ENCODE measurements around the gene ZNF764.

Gene ZNF764

DNA sequence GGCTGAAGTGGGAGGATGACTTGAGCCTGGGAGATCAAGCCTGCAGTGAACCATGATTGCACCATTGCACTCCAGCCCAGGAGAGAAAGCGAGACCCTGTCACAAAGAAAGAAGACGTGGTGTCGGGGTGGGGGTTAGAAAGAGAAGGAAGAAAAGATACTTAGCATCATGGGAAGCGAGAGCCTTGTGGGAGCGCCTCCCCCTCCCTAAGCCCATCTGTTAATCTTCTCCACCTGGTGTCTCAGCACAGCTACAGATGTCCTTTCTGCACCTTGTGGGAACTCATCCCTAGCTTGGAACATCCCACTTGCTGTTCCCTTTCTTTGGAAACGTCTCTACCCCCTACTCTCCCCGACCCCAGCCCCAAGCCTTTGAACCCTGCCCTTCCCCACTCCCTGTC is 7.4 kb upstream of the ZNF764 start:
- H3K36me3 ChIP-seq = no peaks in the 10 kb centered on the region
- H3K4me3 ChIP-seq = no peak overlapping the region
- TF ChIP-seq, protein P1, sequence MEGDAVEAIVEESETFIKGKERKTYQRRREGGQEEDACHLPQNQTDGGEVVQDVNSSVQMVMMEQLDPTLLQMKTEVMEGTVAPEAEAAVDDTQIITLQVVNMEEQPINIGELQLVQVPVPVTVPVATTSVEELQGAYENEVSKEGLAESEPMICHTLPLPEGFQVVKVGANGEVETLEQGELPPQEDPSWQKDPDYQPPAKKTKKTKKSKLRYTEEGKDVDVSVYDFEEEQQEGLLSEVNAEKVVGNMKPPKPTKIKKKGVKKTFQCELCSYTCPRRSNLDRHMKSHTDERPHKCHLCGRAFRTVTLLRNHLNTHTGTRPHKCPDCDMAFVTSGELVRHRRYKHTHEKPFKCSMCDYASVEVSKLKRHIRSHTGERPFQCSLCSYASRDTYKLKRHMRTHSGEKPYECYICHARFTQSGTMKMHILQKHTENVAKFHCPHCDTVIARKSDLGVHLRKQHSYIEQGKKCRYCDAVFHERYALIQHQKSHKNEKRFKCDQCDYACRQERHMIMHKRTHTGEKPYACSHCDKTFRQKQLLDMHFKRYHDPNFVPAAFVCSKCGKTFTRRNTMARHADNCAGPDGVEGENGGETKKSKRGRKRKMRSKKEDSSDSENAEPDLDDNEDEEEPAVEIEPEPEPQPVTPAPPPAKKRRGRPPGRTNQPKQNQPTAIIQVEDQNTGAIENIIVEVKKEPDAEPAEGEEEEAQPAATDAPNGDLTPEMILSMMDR (IDR thresholded peaks at IDR 0.05) = no peak
- H3K9me3 ChIP-seq = no peaks in the 10 kb centered on the region
- H3K27me3 ChIP-seq = no peaks in the 10 kb centered on the region
- intact Hi-C loops (cut with DNase I; ENCODE audit: low total_unique reads) = no loop called here
- peaks cover 0 to 17% (median 12%) of the 10 kb centered on the region in 4 donors for H3K4me1 ChIP-seq
- no peak for DNase-seq
- no peak overlapping the region for H3K27ac ChIP-seq

DNA sequence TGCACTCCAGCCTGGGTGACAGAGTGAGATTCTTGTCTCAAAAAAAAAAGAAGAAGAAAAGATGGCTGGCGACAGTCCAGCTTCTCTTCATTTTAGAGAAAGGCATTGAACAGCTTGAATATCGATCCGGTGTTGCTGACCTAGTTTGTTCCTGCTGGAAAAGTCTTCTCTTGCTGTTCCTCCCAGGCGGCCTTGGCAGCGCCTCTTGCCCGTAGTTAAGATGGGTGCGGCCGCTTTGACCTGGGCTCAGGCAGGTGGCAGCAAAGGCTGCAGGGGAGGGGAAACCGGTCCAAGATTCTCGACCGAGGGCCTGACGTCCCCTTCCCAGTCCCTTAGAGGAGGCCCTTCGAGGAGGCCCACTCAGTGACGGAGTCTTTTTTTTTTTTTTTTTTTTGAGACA is 3.8 kb upstream of the ZNF764 start:
- intact Hi-C loops (cut with DNase I; ENCODE audit: low total_unique reads) = no loop called here
- TF ChIP-seq, protein P1 (IDR thresholded peaks at IDR 0.05) = no peak
- Histone ChIP-seq H3K4me3 (peak overlapping the region; percentile 45 to 46), H3K27ac (peak overlapping the region in 1 of 2 donors; percentile 60), H3K9me3 (no peaks in the 10 kb centered on the region), H3K27me3 (no peaks in the 10 kb centered on the region), H3K4me1 (peaks cover 0 to 19% (median 10%) of the 10 kb centered on the region in 4 donors), H3K36me3 (no peaks in the 10 kb centered on the region)
- no peak for DNase-seq

DNA sequence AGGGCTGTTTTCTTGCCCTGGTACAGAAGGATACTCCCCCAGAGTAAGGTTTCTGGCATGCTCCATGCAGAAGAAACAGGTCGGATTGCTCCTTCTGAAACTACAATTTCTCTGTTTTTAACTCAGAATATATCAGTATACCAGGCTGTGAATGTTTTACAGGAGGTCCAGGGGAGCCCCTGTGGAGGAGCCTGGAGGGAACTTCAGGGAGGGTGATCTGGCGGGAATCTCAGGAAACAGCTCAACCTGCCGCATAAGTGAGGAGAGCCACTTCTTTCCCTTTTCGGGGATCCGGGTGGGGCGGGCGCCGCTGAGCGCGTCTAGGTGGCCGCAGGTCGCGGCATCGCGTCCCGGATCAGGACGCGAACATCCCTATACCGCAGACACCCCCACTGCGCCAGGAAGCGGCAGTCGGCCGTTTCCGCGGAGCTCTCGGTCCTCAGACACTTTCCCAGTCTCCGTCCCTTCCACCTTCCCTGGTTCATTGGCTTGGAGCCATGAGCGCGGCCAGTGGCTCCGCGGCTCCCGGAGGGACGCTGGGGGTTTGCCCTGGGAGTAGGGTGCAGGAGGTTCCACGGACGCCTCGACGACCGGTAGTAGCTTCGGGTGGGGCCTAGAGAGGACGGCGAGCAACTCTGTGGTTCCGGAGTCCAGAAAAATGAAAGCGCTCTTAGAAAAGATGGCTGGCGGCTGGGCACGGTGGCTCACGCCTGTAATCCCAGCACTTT is 3.1 kb upstream of the ZNF764 start:
- DNase-seq = no peak
- intact Hi-C loops (cut with DNase I; ENCODE audit: low total_unique reads) = no loop called here
- TF ChIP-seq, protein P1 (IDR thresholded peaks at IDR 0.05) = no peak
- H3K27me3 ChIP-seq = no peaks in the 10 kb centered on the region
- peak overlapping the region in 1 of 2 donors; percentile 60 for H3K27ac ChIP-seq
- peak overlapping the region; percentile 45 to 46 for H3K4me3 ChIP-seq
- H3K36me3 ChIP-seq = peaks cover 0 to 2% (median 0%) of the 10 kb centered on the region in 3 donors
- no peaks in the 10 kb centered on the region for H3K9me3 ChIP-seq
- peaks cover 0 to 26% (median 18%) of the 10 kb centered on the region in 4 donors for H3K4me1 ChIP-seq

DNA sequence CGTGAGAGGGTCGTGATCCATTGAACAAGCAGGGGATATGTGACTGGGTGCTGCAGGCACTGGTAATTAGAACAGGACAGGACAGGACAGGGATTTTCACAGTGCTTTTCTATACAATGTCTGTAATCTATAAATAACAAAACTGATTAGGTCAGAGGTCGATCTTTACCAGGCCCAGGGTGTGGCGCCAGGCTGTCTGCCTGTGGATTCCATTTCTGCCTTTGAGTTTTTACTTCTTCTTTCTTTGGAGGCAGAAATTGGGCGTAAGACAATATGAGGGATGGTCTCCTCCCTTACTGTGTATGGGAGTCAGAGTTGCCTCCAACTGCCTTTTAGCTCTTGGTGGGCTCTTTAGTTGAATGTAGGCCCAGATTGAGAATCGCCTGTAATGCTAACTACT is 1.5 kb upstream of the ZNF764 start:
- Histone ChIP-seq H3K4me1 (peaks cover 0 to 29% (median 20%) of the 10 kb centered on the region in 4 donors), H3K27me3 (no peaks in the 10 kb centered on the region), H3K36me3 (peaks cover 11 to 18% (median 15%) of the 10 kb centered on the region in 3 donors), H3K27ac (no peak overlapping the region), H3K9me3 (no peaks in the 10 kb centered on the region), H3K4me3 (no peak overlapping the region)
- intact Hi-C loops (cut with DNase I; ENCODE audit: low total_unique reads) = no loop called here
- TF ChIP-seq, protein P1 (IDR thresholded peaks at IDR 0.05) = no peak
- no peak for DNase-seq

DNA sequence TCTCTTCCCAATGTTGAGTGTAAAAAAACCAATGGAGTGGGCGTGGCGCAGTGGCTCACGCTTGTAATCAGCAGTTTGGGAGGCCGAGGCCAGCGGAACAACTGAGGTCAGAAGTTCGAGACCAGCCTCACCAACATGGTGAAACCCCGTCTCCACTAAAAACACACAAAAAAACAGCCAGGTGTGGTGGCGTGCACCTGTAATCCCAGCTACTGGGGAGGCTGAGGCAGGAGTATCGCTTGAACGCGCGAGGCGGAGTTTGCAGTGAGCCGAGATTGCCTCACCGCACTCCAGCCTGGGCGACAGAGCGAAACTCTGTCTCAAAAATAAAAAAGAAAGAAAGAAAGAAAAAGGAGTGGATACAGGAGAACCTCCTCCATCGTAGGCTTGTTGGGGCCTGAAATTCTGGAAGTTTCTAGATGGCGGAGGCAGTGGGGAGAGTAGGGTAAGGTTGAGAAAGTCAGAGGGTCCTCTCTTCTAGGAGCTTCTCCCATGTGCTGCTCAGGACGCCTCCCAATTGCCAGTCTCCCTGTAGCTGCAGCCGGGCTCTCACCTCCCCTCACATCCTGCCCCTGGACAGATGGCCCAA is 709 bp upstream of the ZNF764 start:
- H3K27ac ChIP-seq = peak overlapping the region; percentile 47 to 96
- H3K36me3 ChIP-seq = peaks cover 16 to 26% (median 23%) of the 10 kb centered on the region in 3 donors
- no peak for DNase-seq
- H3K27me3 ChIP-seq = no peaks in the 10 kb centered on the region
- intact Hi-C loops (cut with DNase I; ENCODE audit: low total_unique reads) = no loop called here
- peaks cover 0 to 29% (median 20%) of the 10 kb centered on the region in 4 donors for H3K4me1 ChIP-seq
- H3K9me3 ChIP-seq = no peaks in the 10 kb centered on the region
- TF ChIP-seq, protein P1 (IDR thresholded peaks at IDR 0.05) = no peak
- peak overlapping the region; percentile 29 to 93 for H3K4me3 ChIP-seq

All from tibial artery (tissue), 4 donors.